ENCODE measurements around the gene FAM47E. TPM values are rescaled to one million over a fixed set of nuclear protein-coding genes. Genes with fewer than 3 reads are reported as not detected.

FAM47E gene
- polyA plus RNA-seq (2012; ENCODE audit: insufficient read length, low read depth) = not detected

GRCh38 chr4:76251441-76252270, at the start of gene FAM47E:
Gene FAM47E (plus strand): TSS chr4:76251721. CDS start chr4:76251747, 26 bp downstream.
- no peak for TF ChIP-seq SIN3A (IDR thresholded peaks at IDR 0.05; ENCODE audit: borderline replicate concordance, insufficient read depth, low read length)
- TF ChIP-seq, protein P1, sequence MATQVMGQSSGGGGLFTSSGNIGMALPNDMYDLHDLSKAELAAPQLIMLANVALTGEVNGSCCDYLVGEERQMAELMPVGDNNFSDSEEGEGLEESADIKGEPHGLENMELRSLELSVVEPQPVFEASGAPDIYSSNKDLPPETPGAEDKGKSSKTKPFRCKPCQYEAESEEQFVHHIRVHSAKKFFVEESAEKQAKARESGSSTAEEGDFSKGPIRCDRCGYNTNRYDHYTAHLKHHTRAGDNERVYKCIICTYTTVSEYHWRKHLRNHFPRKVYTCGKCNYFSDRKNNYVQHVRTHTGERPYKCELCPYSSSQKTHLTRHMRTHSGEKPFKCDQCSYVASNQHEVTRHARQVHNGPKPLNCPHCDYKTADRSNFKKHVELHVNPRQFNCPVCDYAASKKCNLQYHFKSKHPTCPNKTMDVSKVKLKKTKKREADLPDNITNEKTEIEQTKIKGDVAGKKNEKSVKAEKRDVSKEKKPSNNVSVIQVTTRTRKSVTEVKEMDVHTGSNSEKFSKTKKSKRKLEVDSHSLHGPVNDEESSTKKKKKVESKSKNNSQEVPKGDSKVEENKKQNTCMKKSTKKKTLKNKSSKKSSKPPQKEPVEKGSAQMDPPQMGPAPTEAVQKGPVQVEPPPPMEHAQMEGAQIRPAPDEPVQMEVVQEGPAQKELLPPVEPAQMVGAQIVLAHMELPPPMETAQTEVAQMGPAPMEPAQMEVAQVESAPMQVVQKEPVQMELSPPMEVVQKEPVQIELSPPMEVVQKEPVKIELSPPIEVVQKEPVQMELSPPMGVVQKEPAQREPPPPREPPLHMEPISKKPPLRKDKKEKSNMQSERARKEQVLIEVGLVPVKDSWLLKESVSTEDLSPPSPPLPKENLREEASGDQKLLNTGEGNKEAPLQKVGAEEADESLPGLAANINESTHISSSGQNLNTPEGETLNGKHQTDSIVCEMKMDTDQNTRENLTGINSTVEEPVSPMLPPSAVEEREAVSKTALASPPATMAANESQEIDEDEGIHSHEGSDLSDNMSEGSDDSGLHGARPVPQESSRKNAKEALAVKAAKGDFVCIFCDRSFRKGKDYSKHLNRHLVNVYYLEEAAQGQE (IDR thresholded peaks at IDR 0.05; ENCODE audit: insufficient read depth in 1 of 2, low read depth in 2 of 2, low read length in 2 of 2) = no peak
- TF ChIP-seq TAF1 (IDR thresholded peaks at IDR 0.05; ENCODE audit: borderline replicate concordance, insufficient read depth, low read length) = no peak
- no peak for TF ChIP-seq FOXP2 (optimal IDR thresholded peaks at IDR 0.05; ENCODE audit: borderline replicate concordance, extremely low read depth, extremely low read length, insufficient read depth)
- no peak for TF ChIP-seq POLR2AphosphoS5 (IDR thresholded peaks at IDR 0.05; ENCODE audit: low read depth, low read length)

GRCh38 chr4:76203541-76203940, 48.0 kb upstream of the FAM47E start:
- TF ChIP-seq, protein P1 (IDR thresholded peaks at IDR 0.05; ENCODE audit: insufficient read depth in 1 of 2, low read depth in 2 of 2, low read length in 2 of 2) = no peak
- TF ChIP-seq SIN3A (IDR thresholded peaks at IDR 0.05; ENCODE audit: borderline replicate concordance, insufficient read depth, low read length) (no peak), POLR2AphosphoS5 (IDR thresholded peaks at IDR 0.05; ENCODE audit: low read depth, low read length) (no peak)

GRCh38 chr4:76204936-76205335, 46.6 kb upstream of the FAM47E start:
- TF ChIP-seq FOXP2 (optimal IDR thresholded peaks at IDR 0.05; ENCODE audit: borderline replicate concordance, extremely low read depth, extremely low read length, insufficient read depth) = no peak
- TF ChIP-seq, protein P1 (IDR thresholded peaks at IDR 0.05; ENCODE audit: insufficient read depth in 1 of 2, low read depth in 2 of 2, low read length in 2 of 2) = no peak
- TF ChIP-seq TAF1 (IDR thresholded peaks at IDR 0.05; ENCODE audit: borderline replicate concordance, insufficient read depth, low read length) = no peak
- TF ChIP-seq SIN3A (IDR thresholded peaks at IDR 0.05; ENCODE audit: borderline replicate concordance, insufficient read depth, low read length) = no peak
- TF ChIP-seq POLR2AphosphoS5 (IDR thresholded peaks at IDR 0.05; ENCODE audit: low read depth, low read length) = no peak

DNA sequence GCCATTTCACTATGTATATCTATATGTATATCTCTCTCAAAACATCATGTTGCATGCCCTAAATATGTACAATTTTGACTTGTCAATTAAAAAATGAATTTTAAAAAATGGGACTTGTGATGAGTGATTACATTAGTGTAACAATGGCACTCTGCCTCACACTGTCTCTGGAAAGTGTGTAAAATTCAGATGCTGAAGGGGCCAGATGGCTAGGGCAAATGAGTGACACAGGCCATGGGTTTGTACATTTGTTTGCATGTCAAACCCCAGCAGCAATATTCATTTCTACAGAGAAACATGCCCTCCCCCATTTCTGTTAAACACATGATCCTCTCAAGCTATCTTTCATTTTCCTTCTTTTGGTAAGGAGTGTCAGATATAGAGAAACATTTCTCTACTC, 46.0 kb upstream of the FAM47E start:
- no peak for TF ChIP-seq FOXP2 (optimal IDR thresholded peaks at IDR 0.05; ENCODE audit: borderline replicate concordance, extremely low read depth, extremely low read length, insufficient read depth)
- no peak for TF ChIP-seq TAF1 (IDR thresholded peaks at IDR 0.05; ENCODE audit: borderline replicate concordance, insufficient read depth, low read length)
- TF ChIP-seq SIN3A (IDR thresholded peaks at IDR 0.05; ENCODE audit: borderline replicate concordance, insufficient read depth, low read length) = no peak
- TF ChIP-seq, protein P1 (IDR thresholded peaks at IDR 0.05; ENCODE audit: insufficient read depth in 1 of 2, low read depth in 2 of 2, low read length in 2 of 2) = no peak
- no peak for TF ChIP-seq POLR2AphosphoS5 (IDR thresholded peaks at IDR 0.05; ENCODE audit: low read depth, low read length)
